Measurements from ENCODE around the gene NMRAL1.

GRCh38 chr16:4461250-4462085 lies 13.0 kb downstream of the NMRAL1 start:
- TF ChIP-seq JUND (IDR thresholded peaks at IDR 0.05), result no peak
- TF ChIP-seq, protein P1, sequence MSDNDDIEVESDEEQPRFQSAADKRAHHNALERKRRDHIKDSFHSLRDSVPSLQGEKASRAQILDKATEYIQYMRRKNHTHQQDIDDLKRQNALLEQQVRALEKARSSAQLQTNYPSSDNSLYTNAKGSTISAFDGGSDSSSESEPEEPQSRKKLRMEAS (IDR thresholded peaks at IDR 0.05; ENCODE audit: low read depth), result no peak
- no peak for TF ChIP-seq CTCF (IDR thresholded peaks at IDR 0.05)
- TF ChIP-seq GATA2 (CRISPR knock-in tag; IDR thresholded peaks at IDR 0.05), result no peak
- TF ChIP-seq, protein P2, sequence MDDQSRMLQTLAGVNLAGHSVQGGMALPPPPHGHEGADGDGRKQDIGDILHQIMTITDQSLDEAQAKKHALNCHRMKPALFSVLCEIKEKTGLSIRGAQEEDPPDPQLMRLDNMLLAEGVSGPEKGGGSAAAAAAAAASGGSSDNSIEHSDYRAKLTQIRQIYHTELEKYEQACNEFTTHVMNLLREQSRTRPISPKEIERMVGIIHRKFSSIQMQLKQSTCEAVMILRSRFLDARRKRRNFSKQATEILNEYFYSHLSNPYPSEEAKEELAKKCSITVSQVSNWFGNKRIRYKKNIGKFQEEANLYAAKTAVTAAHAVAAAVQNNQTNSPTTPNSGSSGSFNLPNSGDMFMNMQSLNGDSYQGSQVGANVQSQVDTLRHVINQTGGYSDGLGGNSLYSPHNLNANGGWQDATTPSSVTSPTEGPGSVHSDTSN (IDR thresholded peaks at IDR 0.05), result no peak
